HL-60/S4 treated with retinoic acid at 250 ng/mL for 4 days and 3 days (cell line): ENCODE data around the gene PPP1R14D.
"Not testable (repeated sequence)": the region's sequence is repeated elsewhere in the genome, so short reads cannot be mapped to it uniquely, and the experiment has no call there.

Source experiments
- in situ Hi-C: fragments of 300-500 bp; cut with MboI; formaldehyde crosslinking; loops from 2 replicates; pipeline ENCODE4 v1.7.0; 2022; ENCODE audit warnings: low sequenced_read_pairs

PPP1R14D gene

GRCh38 chr15:40828447-40829036 is at the start of gene PPP1R14D:
Gene PPP1R14D, minus strand, starts transcription at chr15:40828708. Its CDS starts 67 bp downstream, at chr15:40828641.
- in situ Hi-C loops = no loop called here

DNA sequence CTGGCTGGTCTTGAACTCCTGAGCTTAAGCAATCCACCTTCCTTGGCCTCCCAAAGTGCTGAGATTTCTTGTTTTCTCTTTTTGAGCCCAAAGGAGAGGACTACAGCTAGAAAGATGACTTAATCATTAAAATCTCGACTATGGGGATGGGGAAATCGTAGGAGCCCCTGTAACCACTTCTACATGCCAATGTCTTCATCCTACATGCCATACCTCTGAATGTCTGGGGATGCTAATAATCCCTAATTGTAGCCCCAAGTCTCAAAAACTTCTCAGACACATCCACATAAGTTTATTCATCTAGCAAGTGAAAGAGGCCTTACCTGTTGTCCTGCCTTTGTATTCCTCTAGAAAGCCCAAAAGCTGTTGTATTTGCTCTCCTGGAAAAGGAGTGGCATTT is 49.2 kb upstream of the PPP1R14D start:
- in situ Hi-C loops = no loop called here

GRCh38 chr15:40875991-40876730 is 47.7 kb upstream of the PPP1R14D start:
- in situ Hi-C loops = no loop called here

DNA sequence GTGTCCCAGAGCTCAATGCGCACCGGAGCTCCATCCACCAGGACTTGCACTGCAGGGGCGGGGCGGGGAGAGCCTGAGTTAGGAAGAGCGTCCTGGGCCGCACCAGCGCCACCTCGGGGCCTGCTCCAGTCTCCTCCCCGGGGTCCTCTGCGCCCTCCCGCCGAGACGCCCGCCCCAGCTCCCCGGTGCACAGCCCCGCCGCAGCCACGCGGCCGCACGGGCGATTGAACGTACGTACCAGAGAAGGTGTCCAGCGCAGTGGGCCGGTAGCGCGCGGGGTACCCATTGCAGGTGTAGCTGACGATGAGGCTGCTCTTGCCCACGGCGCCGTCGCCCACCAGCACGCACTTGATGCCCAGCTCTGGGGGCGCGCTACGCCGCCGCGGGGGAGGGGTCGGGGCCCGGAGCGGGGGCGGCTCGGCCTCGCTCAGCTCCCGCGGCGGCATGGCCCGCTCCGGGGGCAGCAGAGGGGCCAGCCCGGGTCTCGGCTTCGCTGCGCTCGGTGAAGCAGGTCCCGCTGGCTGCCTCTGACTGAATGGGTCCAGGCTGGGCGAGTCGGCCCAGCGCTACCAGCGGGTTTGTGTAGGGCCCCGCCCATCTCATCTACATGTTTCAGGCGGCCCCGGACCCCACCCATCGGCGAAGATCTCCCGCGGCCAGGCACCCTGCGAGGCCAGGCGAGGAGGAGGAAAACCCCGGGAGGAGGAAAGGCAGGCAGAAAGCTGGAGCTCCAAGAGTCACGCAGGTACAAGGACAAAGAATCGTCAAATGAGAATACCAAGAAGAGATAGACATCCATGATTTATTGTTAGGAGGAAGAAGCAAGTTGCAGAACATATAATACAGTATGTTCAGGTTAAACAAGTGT is 45.4 kb upstream of the PPP1R14D start, which contains the start of gene RHOV:
TSS of gene RHOV (minus strand) at position 541 of the 868 bp plus-strand sequence. CDS start at position 446, 95 bp downstream.
- in situ Hi-C loops = no loop called here

GRCh38 chr15:40872791-40873693 is 44.5 kb upstream of the PPP1R14D start:
- in situ Hi-C loops = no loop called here

- in situ Hi-C loops = no loop called here
These were observed 43.5 kb upstream of the PPP1R14D start for GRCh38 chr15:40871749-40872617.

GRCh38 chr15:40870716-40871115 is 42.2 kb upstream of the PPP1R14D start:
- in situ Hi-C loops = no loop called here

- in situ Hi-C loops = no loop called here
These were observed 41.2 kb upstream of the PPP1R14D start for GRCh38 chr15:40869686-40870085.

GRCh38 chr15:40867199-40867598 is 38.7 kb upstream of the PPP1R14D start:
- in situ Hi-C loops = no loop called here

DNA sequence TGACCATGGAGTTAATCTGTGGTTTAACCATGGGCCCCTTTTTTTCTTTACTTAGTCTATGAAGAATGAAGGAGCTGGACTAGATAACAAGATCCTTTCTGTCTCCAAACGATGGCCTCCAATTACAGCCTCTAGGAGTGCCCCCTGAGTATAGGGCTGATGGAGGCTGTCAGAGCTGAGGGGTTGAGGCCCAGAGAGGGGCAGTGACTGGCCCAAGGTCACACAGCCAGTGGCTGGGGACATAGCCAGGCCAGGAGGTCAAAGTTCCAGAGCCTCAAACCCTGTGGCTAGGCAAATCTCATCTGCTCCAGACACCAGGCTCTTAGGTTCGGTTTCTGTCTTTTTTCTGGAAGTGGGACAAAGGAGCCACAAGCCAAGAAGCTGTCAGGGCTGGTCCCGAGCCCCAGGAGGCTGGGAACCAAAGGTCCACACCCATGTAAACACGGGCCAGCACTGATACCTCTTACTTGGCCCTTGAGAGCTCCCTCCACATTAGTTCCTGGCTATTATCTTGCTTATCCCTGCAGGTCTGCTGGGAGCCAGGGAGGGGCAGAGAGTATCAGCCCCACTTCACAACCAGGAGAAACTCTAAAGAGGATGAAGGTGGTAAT is 35.3 kb upstream of the PPP1R14D start:
- in situ Hi-C loops = no loop called here

GRCh38 chr15:40861147-40861546 is 32.6 kb upstream of the PPP1R14D start:
- in situ Hi-C loops = not testable (repeated sequence)

DNA sequence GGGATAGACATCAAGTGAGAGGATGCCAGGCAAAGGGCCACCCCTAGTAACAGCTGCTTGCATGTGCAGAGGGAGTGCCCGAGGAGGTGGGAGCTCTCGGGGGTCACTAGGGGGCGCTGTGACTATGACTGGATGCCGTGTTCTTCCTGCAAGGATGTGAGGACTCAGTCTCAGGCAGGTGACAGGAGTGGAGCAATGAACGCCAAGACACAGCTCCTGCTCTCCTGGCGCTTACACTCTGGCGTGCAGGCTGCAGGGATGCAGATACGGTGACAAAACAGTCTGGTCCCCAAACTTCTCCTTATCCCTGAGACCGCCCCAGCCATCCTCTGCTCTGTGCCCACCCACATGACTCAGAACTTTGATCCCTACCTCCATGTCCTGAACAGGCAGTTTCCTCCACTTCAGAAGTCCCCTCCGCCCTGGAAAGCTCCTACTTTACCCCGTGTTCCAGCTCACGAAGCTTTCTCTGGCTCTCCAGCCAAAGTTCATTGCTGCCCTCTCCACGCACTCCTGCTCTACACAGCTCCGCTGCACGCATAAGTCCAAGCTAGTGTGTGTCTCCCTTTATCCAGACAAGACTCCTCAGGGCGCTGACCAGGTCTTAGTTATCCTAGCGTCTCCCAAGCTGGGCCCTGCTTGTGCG is 30.8 kb upstream of the PPP1R14D start:
- in situ Hi-C loops = no loop called here

- in situ Hi-C loops = no loop called here
These were observed 30.2 kb upstream of the PPP1R14D start for GRCh38 chr15:40858706-40859105.

DNA sequence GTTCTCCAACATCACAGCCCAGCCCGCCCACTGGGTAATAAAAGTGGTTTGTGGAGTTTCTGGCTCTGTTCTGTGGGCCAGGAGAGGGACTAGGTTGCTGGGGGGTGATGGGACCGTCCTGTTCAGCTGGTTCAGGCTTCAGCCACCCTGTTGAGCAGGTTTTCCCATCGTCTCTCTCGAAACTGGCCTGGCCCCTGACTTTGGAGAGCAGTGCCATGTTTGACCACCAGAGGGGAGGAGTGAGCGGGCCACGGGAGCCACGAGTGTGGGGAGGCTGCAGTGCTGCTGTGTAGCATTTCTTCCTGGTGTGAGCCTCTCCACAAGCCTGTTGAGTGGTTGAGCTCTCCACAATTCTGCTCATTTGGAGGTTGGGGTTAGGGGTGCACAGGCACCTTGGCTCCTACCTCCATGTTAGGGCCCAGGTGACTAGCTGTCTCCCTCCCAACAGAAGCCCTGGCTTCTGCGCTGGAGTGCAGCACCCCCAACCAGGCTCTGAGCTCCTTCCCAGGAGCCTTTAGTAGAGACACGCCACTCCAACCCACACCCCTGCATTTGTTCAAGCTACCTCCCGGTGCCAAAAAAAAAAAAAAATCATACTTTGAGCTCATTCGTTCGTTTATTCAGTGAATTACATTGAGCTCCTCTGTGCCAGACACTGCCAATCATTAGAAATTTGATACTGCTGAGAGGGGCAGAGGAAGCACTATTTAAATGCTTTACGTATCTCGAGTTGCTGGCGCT is 29.3 kb upstream of the PPP1R14D start:
- in situ Hi-C loops = no loop called here

DNA sequence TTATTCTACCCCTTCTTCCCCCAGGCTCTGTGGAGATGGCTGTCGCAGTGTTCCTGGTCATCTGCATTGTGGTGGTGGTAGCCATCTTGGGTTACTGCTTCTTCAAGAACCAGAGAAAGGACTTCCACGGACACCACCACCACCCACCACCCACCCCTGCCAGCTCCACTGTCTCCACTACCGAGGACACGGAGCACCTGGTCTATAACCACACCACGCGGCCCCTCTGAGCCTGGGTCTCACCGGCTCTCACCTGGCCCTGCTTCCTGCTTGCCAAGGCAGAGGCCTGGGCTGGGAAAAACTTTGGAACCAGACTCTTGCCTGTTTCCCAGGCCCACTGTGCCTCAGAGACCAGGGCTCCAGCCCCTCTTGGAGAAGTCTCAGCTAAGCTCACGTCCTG is 28.2 kb upstream of the PPP1R14D start:
- in situ Hi-C loops = no loop called here

- in situ Hi-C loops = no loop called here
These were observed 27.3 kb upstream of the PPP1R14D start for GRCh38 chr15:40855706-40856234.

DNA sequence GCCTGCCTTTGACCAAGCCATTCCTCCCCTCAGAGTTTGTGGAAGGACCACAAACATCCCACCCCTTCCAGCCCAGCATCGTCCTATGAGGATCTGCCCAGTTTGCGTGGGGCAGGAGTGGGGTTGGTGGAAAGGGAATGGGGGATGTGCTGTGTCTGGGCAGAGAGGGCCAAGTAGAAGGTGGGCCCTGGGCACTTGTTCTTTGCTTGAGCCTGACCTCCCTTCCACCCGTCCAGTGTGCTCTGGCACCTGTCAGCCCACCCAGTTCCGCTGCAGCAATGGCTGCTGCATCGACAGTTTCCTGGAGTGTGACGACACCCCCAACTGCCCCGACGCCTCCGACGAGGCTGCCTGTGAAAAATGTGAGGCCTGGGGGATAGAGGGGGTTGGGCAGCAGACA is 25.7 kb upstream of the PPP1R14D start:
- in situ Hi-C loops = no loop called here
